Body of pancreas (tissue), 4 donors: ENCODE results near the gene ANAPC10.

Source experiments
- POLR2A ChIP-seq, 3 donors: fragments of 450-650 bp; IDR thresholded peaks; one replicate each; pipeline ENCODE4 v1.6.1; 2016; ENCODE audit warnings: antibody characterized with exemption in 3 of 3, mild to moderate bottlenecking in 2 of 3
- TF ChIP-seq, protein P1 (sequence below), 7 experiments: fragments of 450-650 bp in 4 of 7; fragments of 200-600 bp in 3 of 7; sonication (generic) in 3 of 7; IDR thresholded peaks; one replicate each; pipeline ENCODE4 v1.5.1; 2016 to 2019; ENCODE audit warnings: antibody characterized with exemption in 7 of 7

DNA sequence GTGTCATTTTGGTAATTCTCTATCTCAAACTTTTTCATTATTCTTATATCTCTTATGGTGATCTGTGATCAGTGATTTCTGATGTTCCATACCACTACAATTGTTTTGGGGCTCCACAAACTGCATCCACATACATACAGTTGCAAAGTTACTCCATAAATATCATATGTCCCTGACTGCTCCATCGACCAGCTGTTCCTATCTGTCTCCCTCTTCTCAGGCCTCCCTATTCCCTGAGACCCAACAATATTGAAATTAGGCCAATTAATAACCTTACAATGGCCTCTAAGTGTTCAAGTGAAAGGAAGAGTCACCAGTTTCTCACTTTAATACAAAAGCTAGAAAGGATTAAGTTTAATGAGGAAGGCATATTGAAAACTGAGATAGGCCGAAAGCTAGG, 108.7 kb downstream of the ANAPC10 start:
- TF ChIP-seq, protein P1, sequence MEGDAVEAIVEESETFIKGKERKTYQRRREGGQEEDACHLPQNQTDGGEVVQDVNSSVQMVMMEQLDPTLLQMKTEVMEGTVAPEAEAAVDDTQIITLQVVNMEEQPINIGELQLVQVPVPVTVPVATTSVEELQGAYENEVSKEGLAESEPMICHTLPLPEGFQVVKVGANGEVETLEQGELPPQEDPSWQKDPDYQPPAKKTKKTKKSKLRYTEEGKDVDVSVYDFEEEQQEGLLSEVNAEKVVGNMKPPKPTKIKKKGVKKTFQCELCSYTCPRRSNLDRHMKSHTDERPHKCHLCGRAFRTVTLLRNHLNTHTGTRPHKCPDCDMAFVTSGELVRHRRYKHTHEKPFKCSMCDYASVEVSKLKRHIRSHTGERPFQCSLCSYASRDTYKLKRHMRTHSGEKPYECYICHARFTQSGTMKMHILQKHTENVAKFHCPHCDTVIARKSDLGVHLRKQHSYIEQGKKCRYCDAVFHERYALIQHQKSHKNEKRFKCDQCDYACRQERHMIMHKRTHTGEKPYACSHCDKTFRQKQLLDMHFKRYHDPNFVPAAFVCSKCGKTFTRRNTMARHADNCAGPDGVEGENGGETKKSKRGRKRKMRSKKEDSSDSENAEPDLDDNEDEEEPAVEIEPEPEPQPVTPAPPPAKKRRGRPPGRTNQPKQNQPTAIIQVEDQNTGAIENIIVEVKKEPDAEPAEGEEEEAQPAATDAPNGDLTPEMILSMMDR (IDR thresholded peaks at IDR 0.05) = no peak
- TF ChIP-seq POLR2A (IDR thresholded peaks at IDR 0.05) = no peak
